HG03521 (cell line): Measurements from ENCODE around the gene PPP2R5D.
"Not testable (repeated sequence)": the region's sequence is repeated elsewhere in the genome, so short reads cannot be mapped to it uniquely, and the experiment has no call there.

Experiments
- ATAC-seq: cut with Tn5 transposase; IDR thresholded peaks from one replicate; pipeline ENCODE4 v1.9.1; 2021; ENCODE audit warnings: mild to moderate bottlenecking, moderate library complexity; ENCODE audit not compliant: unreplicated experiment

The PPP2R5D gene

GRCh38 chr6:42988486-42989020 lies 4.2 kb downstream of the PPP2R5D start:
- no peak for ATAC-seq

- ATAC-seq = no peak
Observed at GRCh38 chr6:42989923-42990322, 5.6 kb downstream of the PPP2R5D start.

GRCh38 chr6:42993445-42993844 lies 9.1 kb downstream of the PPP2R5D start:
- no peak for ATAC-seq

- no peak for ATAC-seq
Observed at GRCh38 chr6:42996513-42996912, 12.1 kb downstream of the PPP2R5D start.

GRCh38 chr6:42998205-42998604 lies 13.8 kb downstream of the PPP2R5D start:
- ATAC-seq = not testable (repeated sequence)

GRCh38 chr6:43001843-43002242 lies 17.5 kb downstream of the PPP2R5D start:
- ATAC-seq = no peak

GRCh38 chr6:43005844-43006243 lies 21.5 kb downstream of the PPP2R5D start:
- no peak for ATAC-seq

- ATAC-seq = no peak
Observed at GRCh38 chr6:43006251-43006650, 21.9 kb downstream of the PPP2R5D start.

- ATAC-seq = no peak
Observed at GRCh38 chr6:43007126-43007525, 22.8 kb downstream of the PPP2R5D start.

GRCh38 chr6:43009124-43009523 lies 24.8 kb downstream of the PPP2R5D start:
- ATAC-seq = no peak

GRCh38 chr6:43011207-43011606 lies 26.8 kb downstream of the PPP2R5D start:
- ATAC-seq = no peak

- ATAC-seq = no peak
Observed at GRCh38 chr6:43012364-43012763, 28.0 kb downstream of the PPP2R5D start.

- peak; percentile 1 for ATAC-seq
Observed at GRCh38 chr6:43013097-43013842, 28.9 kb downstream of the PPP2R5D start.

- peak; percentile 92 for ATAC-seq
Observed at GRCh38 chr6:43013843-43014433, 29.6 kb downstream of the PPP2R5D start, which contains the start of the genes KLHDC3 and MEA1. TSS of gene KLHDC3 (plus strand) at chr6:43014249. CDS start at chr6:43017193, 2,944 bp downstream. TSS of gene MEA1 (minus strand) at chr6:43013946. CDS start at chr6:43013813, 133 bp downstream.

GRCh38 chr6:43014434-43014909 lies 30.1 kb downstream of the PPP2R5D start:
- no peak for ATAC-seq

- no peak for ATAC-seq
Observed at GRCh38 chr6:43016176-43016942, 32.0 kb downstream of the PPP2R5D start.

- no peak for ATAC-seq
Observed at GRCh38 chr6:43016943-43017334, 32.6 kb downstream of the PPP2R5D start.

- ATAC-seq = no peak
Observed at GRCh38 chr6:43019152-43019551, 34.8 kb downstream of the PPP2R5D start.

GRCh38 chr6:43020052-43020705 lies 35.8 kb downstream of the PPP2R5D start:
- ATAC-seq = no peak

- ATAC-seq = no peak
Observed at GRCh38 chr6:43020847-43021246, 36.5 kb downstream of the PPP2R5D start.
